ENCODE results near the gene ORAI2.

DNA sequence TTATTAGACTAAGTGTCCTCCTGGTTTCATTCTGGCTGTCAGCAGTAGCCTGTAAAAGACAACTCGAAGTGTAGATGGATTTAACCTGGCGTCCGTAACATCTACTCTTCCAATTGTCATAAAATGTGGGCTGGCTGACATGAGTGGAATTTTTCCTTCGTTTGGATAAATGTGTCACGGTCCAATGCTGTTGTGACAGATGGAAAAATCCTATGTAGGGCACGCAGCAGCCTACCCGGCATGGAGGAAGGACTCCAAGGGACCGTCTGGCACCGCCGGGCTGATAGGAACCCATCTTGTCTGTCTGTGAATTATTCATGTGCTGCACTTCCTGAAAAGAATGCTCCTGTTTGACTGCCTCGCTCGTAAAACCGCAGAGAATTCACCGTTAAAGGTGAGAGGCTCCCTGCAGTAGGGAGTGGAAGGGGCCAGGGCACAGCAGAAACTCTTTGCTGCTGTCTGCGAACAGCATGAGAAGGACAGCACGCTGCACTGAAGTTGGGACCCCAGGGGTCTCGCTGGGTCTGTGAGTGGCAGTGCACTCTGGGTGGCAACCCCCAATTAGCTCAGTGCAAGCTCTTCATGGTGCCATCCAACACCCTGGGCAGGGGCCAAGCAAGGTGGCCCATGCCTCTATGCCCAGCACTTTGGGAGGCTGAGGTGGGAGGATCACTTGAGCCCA is 1.6 kb upstream of the ORAI2 start:
- TF ChIP-seq POLR2AphosphoS5 (IDR thresholded peaks at IDR 0.05; ENCODE audit: low read depth, low read length) (no peak), TAF1 (IDR thresholded peaks at IDR 0.05; ENCODE audit: borderline replicate concordance, insufficient read depth, low read length) (no peak)
- TF ChIP-seq, protein P1, sequence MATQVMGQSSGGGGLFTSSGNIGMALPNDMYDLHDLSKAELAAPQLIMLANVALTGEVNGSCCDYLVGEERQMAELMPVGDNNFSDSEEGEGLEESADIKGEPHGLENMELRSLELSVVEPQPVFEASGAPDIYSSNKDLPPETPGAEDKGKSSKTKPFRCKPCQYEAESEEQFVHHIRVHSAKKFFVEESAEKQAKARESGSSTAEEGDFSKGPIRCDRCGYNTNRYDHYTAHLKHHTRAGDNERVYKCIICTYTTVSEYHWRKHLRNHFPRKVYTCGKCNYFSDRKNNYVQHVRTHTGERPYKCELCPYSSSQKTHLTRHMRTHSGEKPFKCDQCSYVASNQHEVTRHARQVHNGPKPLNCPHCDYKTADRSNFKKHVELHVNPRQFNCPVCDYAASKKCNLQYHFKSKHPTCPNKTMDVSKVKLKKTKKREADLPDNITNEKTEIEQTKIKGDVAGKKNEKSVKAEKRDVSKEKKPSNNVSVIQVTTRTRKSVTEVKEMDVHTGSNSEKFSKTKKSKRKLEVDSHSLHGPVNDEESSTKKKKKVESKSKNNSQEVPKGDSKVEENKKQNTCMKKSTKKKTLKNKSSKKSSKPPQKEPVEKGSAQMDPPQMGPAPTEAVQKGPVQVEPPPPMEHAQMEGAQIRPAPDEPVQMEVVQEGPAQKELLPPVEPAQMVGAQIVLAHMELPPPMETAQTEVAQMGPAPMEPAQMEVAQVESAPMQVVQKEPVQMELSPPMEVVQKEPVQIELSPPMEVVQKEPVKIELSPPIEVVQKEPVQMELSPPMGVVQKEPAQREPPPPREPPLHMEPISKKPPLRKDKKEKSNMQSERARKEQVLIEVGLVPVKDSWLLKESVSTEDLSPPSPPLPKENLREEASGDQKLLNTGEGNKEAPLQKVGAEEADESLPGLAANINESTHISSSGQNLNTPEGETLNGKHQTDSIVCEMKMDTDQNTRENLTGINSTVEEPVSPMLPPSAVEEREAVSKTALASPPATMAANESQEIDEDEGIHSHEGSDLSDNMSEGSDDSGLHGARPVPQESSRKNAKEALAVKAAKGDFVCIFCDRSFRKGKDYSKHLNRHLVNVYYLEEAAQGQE (IDR thresholded peaks at IDR 0.05; ENCODE audit: insufficient read depth in 1 of 2, low read depth in 2 of 2, low read length in 2 of 2) = no peak
